HPDE6-E6E7 (cell line): ENCODE results near the gene EXO5.
"Not testable (repeated sequence)": the region's sequence is repeated elsewhere in the genome, so short reads cannot be mapped to it uniquely, and the experiment has no call there.

Experiments used
- DNase-seq: peaks from one replicate; pipeline ENCODE4 v3.0.0; 2011; ENCODE audit warnings: missing footprints; ENCODE audit errors: extremely low spot score

EXO5 gene

GRCh38 chr1:40508375-40509341 is at the start of gene EXO5:
Gene EXO5 (plus strand): TSS chr1:40508767. CDS start chr1:40514545, 5,778 bp downstream.
- peak; percentile 47 for DNase-seq

GRCh38 chr1:40462956-40463590 is 45.5 kb upstream of the EXO5 start:
- DNase-seq = no peak

GRCh38 chr1:40469327-40469726 is 39.2 kb upstream of the EXO5 start:
- DNase-seq = no peak

- DNase-seq = no peak
These were observed 33.3 kb upstream of the EXO5 start for GRCh38 chr1:40475268-40475667.

GRCh38 chr1:40476924-40477677 is 31.5 kb upstream of the EXO5 start, which contains the start of gene ZFP69:
Gene ZFP69 (plus strand): TSS chr1:40477290. CDS start chr1:40479362, 2,072 bp downstream.
- peak; percentile 31 for DNase-seq

- DNase-seq = peak; percentile 29
These were observed 30.9 kb upstream of the EXO5 start for GRCh38 chr1:40477678-40478053.

- DNase-seq = no peak
These were observed 30.3 kb upstream of the EXO5 start for GRCh38 chr1:40478276-40478675.

GRCh38 chr1:40479156-40479555 is 29.4 kb upstream of the EXO5 start:
- no peak for DNase-seq

- DNase-seq = no peak
These were observed 13.2 kb upstream of the EXO5 start for GRCh38 chr1:40495315-40495903.

- DNase-seq = not testable (repeated sequence)
These were observed 5.9 kb upstream of the EXO5 start for GRCh38 chr1:40502651-40503050.

- DNase-seq = no peak
These were observed 594 bp upstream of the EXO5 start for GRCh38 chr1:40507973-40508372.

- DNase-seq = no peak
These were observed 10.9 kb downstream of the EXO5 start for GRCh38 chr1:40519517-40519916.

- no peak for DNase-seq
These were observed 22.3 kb downstream of the EXO5 start for GRCh38 chr1:40530735-40531380.

- DNase-seq = peak; percentile 97
These were observed 23.0 kb downstream of the EXO5 start, which contains the start of gene ZNF684 for GRCh38 chr1:40531381-40532061. Gene ZNF684 (plus strand): TSS chr1:40531637. CDS start chr1:40533167, 1,530 bp downstream.

- DNase-seq = no peak
These were observed 23.5 kb downstream of the EXO5 start for GRCh38 chr1:40532062-40532389.

GRCh38 chr1:40532844-40533424 is 24.4 kb downstream of the EXO5 start:
- peak; percentile 62 for DNase-seq

GRCh38 chr1:40534589-40534988 is 26.0 kb downstream of the EXO5 start:
- DNase-seq = no peak

- DNase-seq = no peak
These were observed 27.2 kb downstream of the EXO5 start for GRCh38 chr1:40535732-40536131.

- no peak for DNase-seq
These were observed 30.8 kb downstream of the EXO5 start for GRCh38 chr1:40539338-40539737.

- no peak for DNase-seq
These were observed 38.4 kb downstream of the EXO5 start for GRCh38 chr1:40546957-40547356.
